HG03108 (cell line): ENCODE measurements around the gene FAM9B.
"Not testable (repeated sequence)": the region's sequence is repeated elsewhere in the genome, so short reads cannot be mapped to it uniquely, and the experiment has no call there.

Source experiments
- ATAC-seq: cut with Tn5 transposase; IDR thresholded peaks from one replicate; pipeline ENCODE4 v1.9.1; 2021; ENCODE audit warnings: moderate library complexity; ENCODE audit not compliant: unreplicated experiment

FAM9B gene

GRCh38 chrX:9033989-9034388, at the start of gene FAM9B:
Gene FAM9B, minus strand, starts transcription at chrX:9034127. Its CDS starts 1,141 bp downstream, at chrX:9032986.
- no peak for ATAC-seq

GRCh38 chrX:9081271-9081670, 47.3 kb upstream of the FAM9B start:
- ATAC-seq = no peak

GRCh38 chrX:9074326-9074725, 40.4 kb upstream of the FAM9B start:
- no peak for ATAC-seq

- ATAC-seq = no peak
These were observed 38.4 kb upstream of the FAM9B start for GRCh38 chrX:9072281-9072680.

GRCh38 chrX:9071031-9071650, 37.2 kb upstream of the FAM9B start:
- no peak for ATAC-seq

GRCh38 chrX:9069573-9069972, 35.6 kb upstream of the FAM9B start:
- no peak for ATAC-seq

- ATAC-seq = no peak
These were observed 30.8 kb upstream of the FAM9B start for GRCh38 chrX:9064694-9065093.

- ATAC-seq = no peak
These were observed 28.7 kb upstream of the FAM9B start for GRCh38 chrX:9062641-9063040.

- ATAC-seq = no peak
These were observed 21.4 kb upstream of the FAM9B start for GRCh38 chrX:9055354-9055753.

GRCh38 chrX:9052081-9052480, 18.2 kb upstream of the FAM9B start:
- ATAC-seq = no peak

GRCh38 chrX:9050331-9050730, 16.4 kb upstream of the FAM9B start:
- ATAC-seq = no peak

- ATAC-seq = no peak
These were observed 14.9 kb upstream of the FAM9B start for GRCh38 chrX:9048801-9049200.

GRCh38 chrX:9038244-9038643, 4.3 kb upstream of the FAM9B start:
- no peak for ATAC-seq

- ATAC-seq = no peak
These were observed 3.4 kb upstream of the FAM9B start for GRCh38 chrX:9037296-9037695.

GRCh38 chrX:9033586-9033985, 341 bp downstream of the FAM9B start:
- ATAC-seq = no peak

- ATAC-seq = no peak
These were observed 748 bp downstream of the FAM9B start for GRCh38 chrX:9033179-9033578.

- no peak for ATAC-seq
These were observed 10.6 kb downstream of the FAM9B start for GRCh38 chrX:9023293-9023692.

GRCh38 chrX:9019151-9019550, 14.8 kb downstream of the FAM9B start:
- ATAC-seq = no peak

GRCh38 chrX:9018332-9018731, 15.6 kb downstream of the FAM9B start:
- ATAC-seq = not testable (repeated sequence)

GRCh38 chrX:9003041-9003440, 30.9 kb downstream of the FAM9B start:
- no peak for ATAC-seq

- no peak for ATAC-seq
These were observed 45.5 kb downstream of the FAM9B start for GRCh38 chrX:8988446-8988845.

- ATAC-seq = no peak
These were observed 46.2 kb downstream of the FAM9B start for GRCh38 chrX:8987672-8988250.

- no peak for ATAC-seq
These were observed 49.7 kb downstream of the FAM9B start for GRCh38 chrX:8984231-8984630.
